ENCODE measurements around the gene PGAP2. TPM values are rescaled to one million over a fixed set of nuclear protein-coding genes. Genes with fewer than 3 reads are reported as not detected.

PGAP2 gene
- total and polyA plus RNA-seq, 10 of the 15 experiments (the other 5 are each of a cell fraction or from before 2014, with no cell fraction given): 12.3 to 37.4 (median 31.9) TPM

DNA sequence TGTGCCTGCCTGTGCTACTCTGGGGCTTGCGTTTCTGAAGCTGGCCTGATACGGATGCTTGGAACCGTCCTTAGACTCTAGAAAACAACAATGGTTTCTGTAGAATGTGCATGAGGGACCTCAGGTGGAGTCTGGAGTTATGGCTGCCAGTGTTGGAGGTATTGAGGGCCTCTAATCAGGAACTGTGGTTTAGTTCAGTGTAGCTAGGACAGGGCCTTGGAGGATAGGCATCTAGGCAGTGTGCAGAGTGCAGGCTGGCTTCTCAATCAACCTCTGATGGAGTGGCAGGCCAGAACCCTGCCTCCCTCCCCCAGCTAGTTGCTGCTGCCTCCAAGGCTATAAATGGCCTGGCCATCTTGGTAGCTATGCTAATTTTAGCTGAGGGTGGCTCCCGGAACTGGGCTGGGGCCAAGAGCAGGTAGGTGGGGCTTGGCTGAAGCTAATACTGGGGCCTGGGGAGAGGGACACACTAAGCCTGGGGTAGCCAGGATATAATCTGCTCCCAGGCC lies 51.1 kb downstream of the PGAP2 start:
- Histone ChIP-seq H3K27ac (ENCODE audit: control insufficient read depth, insufficient read depth) (peak overlapping the region; percentile 79), H3K4me2 (ENCODE audit: control insufficient read depth, insufficient read depth) (peak overlapping the region; percentile 98), H3K27me3 (replicated peaks in 1 of 2; ENCODE audit: control insufficient read depth in 2 of 2, insufficient read depth in 2 of 2, low read length in 1 of 2) (no peaks in the 10 kb centered on the region), H4K20me1 (ENCODE audit: control insufficient read depth, insufficient read depth) (no peaks in the 10 kb centered on the region), H3K9ac (ENCODE audit: control insufficient read depth, insufficient read depth, low read length) (peak overlapping the region; percentile 69), H3K4me1 (ENCODE audit: control insufficient read depth, insufficient read depth, low read length) (peaks cover 35% of the 10 kb centered on the region), H3K4me3 (peak overlapping the region; percentile 94), H2AFZ (ENCODE audit: control insufficient read depth, low read depth, low read length) (peak overlapping the region; percentile 54), H3K36me3 (ENCODE audit: control insufficient read depth in 2 of 2, insufficient read depth in 2 of 2, low read length in 1 of 2) (no peaks in the 10 kb centered on the region), H3K9me3 (replicated peaks; ENCODE audit: control insufficient read depth, insufficient read depth, low read length) (no peaks in the 10 kb centered on the region), H3K79me2 (ENCODE audit: control insufficient read depth, insufficient read depth, low read length) (peaks cover 87% of the 10 kb centered on the region)
- intact Hi-C loops (cut with micrococcal nuclease; ENCODE audit: unreplicated experiment): no loop called here
- WGBS (ENCODE audit: insufficient coverage, insufficient replicate concordance, low lambda C conversion rate, missing lambda C conversion rate): 29% methylated on average over 4 of the region's 4 CpGs
- DNase-seq (ENCODE audit: low read depth, low spot score) (no peak), FAIRE-seq (peak; percentile 47), ATAC-seq (peak; percentile 60)
- ChIA-PET POLR2A (interaction anchor here (0.6 to 13.2 kb wide), 11 partner anchors 15 to 198 kb away, joined by 3 to 405 read pairs (median 4); partner anchors contain the start of gene RHOG), CTCF (interaction anchor here (0.6 to 39.6 kb wide), 10 partner anchors 5 to 210 kb away, joined by 3 to 1047 read pairs (median 11); partner anchors contain the start of genes RHOG and STIM1), RAD21 (ENCODE audit: unreplicated experiment) (interaction anchor here (0.6 to 16.5 kb wide), 18 partner anchors 10 to 206 kb away, joined by 3 to 605 read pairs (median 6); partner anchors contain the start of gene RHOG), SMC1A (ENCODE audit: uncharacterized antibody, unreplicated experiment) (interaction anchor here (0.7 to 21.1 kb wide), 24 partner anchors 8 to 213 kb away, joined by 3 to 805 read pairs (median 6); partner anchors contain the start of gene PGAP2)
- no TSS peak for BruUV-seq (replicated peaks)
- in situ Hi-C loops (cut with MboI): loop anchor here (25.0 kb wide), 2 partner anchors 1478 to 1828 kb away; partner anchors contain the start of genes OR51B5, TRIM22 and TRIM5
- TF ChIP-seq BHLHE40 (IDR thresholded peaks at IDR 0.05; ENCODE audit: borderline replicate concordance in 1 of 2, low read depth in 2 of 2, low read length in 1 of 2) (0 out of 4 replicates have a peak, but pooled peaks of 1 of the 2 experiments have one; percentile 16), ESRRA (IDR thresholded peaks at IDR 0.05; ENCODE audit: low read length) (no peak), ETV6 (conservative IDR thresholded peaks at IDR 0.05 in 1 of 2, IDR thresholded peaks at IDR 0.05 in 1 of 2; ENCODE audit: borderline replicate concordance in 1 of 2, low read depth in 1 of 2) (no peak), EED (IDR thresholded peaks at IDR 0.05; ENCODE audit: low read depth) (peak; percentile 56), CREB1 (IDR thresholded peaks at IDR 0.05; ENCODE audit: low read depth) (no peak), SMAD1 (IDR thresholded peaks at IDR 0.05; ENCODE audit: low read depth, partially characterized antibody) (no peak), SIN3A (IDR thresholded peaks at IDR 0.05; ENCODE audit: low read depth, low read length) (no peak), POLR2AphosphoS5 (IDR thresholded peaks at IDR 0.05; ENCODE audit: low read length) (peak; percentile 63; the same call in 1 of the 2 replicates), YY1 (IDR thresholded peaks at IDR 0.05; ENCODE audit: low read depth, low read length) (peak; percentile 84), NBN (IDR thresholded peaks at IDR 0.05) (0 out of 2 replicates have a peak, but pooled peaks have one; percentile 51), SRF (IDR thresholded peaks at IDR 0.05; ENCODE audit: low read depth in 2 of 2, low read length in 2 of 2) (peak; percentile 72 to 91), DPF2 (IDR thresholded peaks at IDR 0.05) (peak; percentile 47; the same call in 1 of the 2 replicates), PML (IDR thresholded peaks at IDR 0.05; ENCODE audit: low read length) (peak; percentile 49; the same call in 1 of the 2 replicates), RELA (IDR thresholded peaks at IDR 0.05; ENCODE audit: borderline replicate concordance, partially characterized antibody) (peak; percentile 13), LARP7 (IDR thresholded peaks at IDR 0.05) (peak; percentile 42; the same call in 1 of the 2 replicates)
- TF ChIP-seq, protein P1, sequence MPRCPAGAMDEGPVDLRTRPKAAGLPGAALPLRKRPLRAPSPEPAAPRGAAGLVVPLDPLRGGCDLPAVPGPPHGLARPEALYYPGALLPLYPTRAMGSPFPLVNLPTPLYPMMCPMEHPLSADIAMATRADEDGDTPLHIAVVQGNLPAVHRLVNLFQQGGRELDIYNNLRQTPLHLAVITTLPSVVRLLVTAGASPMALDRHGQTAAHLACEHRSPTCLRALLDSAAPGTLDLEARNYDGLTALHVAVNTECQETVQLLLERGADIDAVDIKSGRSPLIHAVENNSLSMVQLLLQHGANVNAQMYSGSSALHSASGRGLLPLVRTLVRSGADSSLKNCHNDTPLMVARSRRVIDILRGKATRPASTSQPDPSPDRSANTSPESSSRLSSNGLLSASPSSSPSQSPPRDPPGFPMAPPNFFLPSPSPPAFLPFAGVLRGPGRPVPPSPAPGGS (IDR thresholded peaks at IDR 0.05; ENCODE audit: borderline replicate concordance, insufficient read depth, low read depth, low read length, poor library complexity, severe bottlenecking): no peak
- TF ChIP-seq, protein P2, sequence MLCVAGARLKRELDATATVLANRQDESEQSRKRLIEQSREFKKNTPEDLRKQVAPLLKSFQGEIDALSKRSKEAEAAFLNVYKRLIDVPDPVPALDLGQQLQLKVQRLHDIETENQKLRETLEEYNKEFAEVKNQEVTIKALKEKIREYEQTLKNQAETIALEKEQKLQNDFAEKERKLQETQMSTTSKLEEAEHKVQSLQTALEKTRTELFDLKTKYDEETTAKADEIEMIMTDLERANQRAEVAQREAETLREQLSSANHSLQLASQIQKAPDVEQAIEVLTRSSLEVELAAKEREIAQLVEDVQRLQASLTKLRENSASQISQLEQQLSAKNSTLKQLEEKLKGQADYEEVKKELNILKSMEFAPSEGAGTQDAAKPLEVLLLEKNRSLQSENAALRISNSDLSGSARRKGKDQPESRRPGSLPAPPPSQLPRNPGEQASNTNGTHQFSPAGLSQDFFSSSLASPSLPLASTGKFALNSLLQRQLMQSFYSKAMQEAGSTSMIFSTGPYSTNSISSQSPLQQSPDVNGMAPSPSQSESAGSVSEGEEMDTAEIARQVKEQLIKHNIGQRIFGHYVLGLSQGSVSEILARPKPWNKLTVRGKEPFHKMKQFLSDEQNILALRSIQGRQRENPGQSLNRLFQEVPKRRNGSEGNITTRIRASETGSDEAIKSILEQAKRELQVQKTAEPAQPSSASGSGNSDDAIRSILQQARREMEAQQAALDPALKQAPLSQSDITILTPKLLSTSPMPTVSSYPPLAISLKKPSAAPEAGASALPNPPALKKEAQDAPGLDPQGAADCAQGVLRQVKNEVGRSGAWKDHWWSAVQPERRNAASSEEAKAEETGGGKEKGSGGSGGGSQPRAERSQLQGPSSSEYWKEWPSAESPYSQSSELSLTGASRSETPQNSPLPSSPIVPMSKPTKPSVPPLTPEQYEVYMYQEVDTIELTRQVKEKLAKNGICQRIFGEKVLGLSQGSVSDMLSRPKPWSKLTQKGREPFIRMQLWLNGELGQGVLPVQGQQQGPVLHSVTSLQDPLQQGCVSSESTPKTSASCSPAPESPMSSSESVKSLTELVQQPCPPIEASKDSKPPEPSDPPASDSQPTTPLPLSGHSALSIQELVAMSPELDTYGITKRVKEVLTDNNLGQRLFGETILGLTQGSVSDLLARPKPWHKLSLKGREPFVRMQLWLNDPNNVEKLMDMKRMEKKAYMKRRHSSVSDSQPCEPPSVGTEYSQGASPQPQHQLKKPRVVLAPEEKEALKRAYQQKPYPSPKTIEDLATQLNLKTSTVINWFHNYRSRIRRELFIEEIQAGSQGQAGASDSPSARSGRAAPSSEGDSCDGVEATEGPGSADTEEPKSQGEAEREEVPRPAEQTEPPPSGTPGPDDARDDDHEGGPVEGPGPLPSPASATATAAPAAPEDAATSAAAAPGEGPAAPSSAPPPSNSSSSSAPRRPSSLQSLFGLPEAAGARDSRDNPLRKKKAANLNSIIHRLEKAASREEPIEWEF (IDR thresholded peaks at IDR 0.05; ENCODE audit: insufficient replicate concordance, low read depth, low read length): no peak

All from GM12878 (cell line).